Hematopoietic multipotent progenitor cell treated with erythropoietin and hydrocortisone succinate and interleukin-3 and kit ligand, for 4 days (in vitro differentiated cells): Measurements from ENCODE around the gene DDX27.
A peak's percentile ranks its signal among the peaks of the same experiment; 100 is the strongest.
"Not testable (repeated sequence)": the region's sequence is repeated elsewhere in the genome, so short reads cannot be mapped to it uniquely, and the experiment has no call there.

ENCODE experiments used
- DNase-seq: peaks from one replicate; pipeline ENCODE4 v3.0.0-alpha.2; 2015

The DDX27 gene

DNA sequence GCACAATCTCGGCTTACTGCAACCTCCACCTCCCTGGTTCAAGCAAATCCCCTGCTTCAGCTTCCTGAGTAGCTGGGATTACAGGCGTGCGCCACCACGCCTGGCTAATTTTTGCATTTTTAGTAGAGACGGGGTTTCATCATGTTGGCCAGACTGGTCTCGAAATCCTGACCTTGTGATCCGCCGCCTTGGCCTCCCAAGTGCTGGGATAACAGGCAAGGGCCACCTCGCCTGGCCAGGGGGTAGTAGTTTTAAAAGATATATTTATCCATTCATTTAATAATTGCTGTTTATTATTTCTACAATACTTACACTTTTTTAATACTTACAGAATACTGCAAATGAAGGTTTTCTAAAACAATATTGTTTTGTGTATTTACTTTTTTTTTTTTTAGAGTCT, 15.5 kb upstream of the DDX27 start:
- DNase-seq = no peak

- DNase-seq = peak; percentile 66
Measured at GRCh38 chr20:49207076-49207475, 12.1 kb upstream of the DDX27 start.

DNA sequence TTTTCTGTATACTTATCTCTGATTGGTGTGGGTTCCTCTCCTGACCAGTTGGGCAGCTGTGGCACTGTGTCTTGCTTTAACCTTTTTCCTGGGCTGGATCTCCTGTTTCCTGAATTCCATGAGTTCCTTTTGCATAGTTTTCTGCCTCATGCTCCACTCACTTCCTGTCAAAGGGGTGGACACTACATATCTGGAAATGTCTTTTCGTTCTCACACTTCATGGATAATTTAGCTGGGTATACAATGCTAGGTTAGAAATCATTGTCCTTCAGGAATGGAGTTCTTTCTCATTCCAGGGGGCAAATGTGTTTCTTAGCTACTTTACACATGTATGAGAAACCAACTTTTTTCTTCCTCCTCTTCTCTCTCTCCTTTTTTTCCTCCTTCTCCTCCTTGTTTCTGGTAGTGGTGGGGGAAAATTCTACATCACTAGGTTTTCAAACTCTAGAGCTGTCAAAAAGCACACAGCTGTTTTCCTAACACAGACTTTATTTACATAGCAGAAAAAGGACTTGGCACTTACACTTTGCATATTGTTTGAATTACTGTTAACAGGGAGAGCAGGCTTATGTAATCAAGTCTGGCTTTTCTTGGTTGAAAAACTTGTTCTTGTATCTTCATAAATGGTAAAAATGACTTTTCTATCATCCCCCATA, 9.0 kb upstream of the DDX27 start:
- no peak for DNase-seq

GRCh38 chr20:49210757-49211110, 8.5 kb upstream of the DDX27 start:
- no peak for DNase-seq

GRCh38 chr20:49214571-49214970, 4.6 kb upstream of the DDX27 start:
- DNase-seq = no peak

DNA sequence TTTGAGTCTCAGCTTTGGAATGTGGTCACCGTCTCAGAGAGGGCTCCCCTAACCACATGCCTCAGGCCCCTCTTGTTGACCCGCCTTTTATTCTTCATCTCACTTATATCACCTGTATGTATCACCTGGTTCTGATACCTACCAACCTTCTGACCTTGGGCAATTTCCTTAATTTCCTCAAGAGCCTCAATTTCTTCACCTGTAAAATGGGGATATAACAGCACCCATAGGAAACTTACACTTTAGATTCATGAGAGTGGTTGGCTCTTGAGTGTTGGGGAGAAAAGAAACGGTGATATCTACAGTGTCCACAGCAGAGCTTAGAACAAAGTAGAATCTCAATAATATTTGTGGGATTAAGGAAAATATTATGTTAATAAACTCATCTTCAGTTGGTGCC, 4.0 kb upstream of the DDX27 start:
- no peak for DNase-seq

DNA sequence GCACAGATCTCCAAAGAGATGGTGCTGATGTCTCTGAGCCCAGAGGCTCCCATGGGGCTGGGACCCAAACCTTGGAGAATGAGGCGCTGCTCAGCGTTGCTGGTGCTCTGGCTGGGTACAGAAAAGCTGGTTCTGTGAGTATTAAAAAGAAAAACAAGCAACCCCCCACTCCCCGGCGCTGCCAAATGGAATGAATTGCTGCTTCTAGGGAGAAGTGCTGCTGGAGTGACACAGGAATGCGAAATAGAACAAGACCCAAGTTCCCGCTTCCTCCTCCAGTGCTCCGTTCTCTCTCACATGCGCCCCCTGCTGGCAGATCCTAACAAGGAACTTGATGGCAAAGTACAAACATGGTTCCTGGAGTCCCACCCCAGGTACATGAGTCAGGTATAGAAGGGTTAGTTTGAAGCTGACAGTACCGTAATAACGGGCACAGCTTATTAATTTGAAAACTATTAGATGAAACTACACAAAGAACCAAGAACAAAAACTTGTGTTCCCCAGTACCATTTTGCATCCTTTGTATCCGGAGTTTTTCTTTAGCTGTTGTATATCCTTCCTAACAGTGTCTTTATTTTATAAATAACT, 2.1 kb upstream of the DDX27 start:
- DNase-seq = peak; percentile 95

GRCh38 chr20:49218739-49219090, 501 bp upstream of the DDX27 start:
- not testable (repeated sequence) for DNase-seq

- peak; percentile 10 for DNase-seq
Measured at GRCh38 chr20:49219924-49220831, 962 bp downstream of the DDX27 start.

DNA sequence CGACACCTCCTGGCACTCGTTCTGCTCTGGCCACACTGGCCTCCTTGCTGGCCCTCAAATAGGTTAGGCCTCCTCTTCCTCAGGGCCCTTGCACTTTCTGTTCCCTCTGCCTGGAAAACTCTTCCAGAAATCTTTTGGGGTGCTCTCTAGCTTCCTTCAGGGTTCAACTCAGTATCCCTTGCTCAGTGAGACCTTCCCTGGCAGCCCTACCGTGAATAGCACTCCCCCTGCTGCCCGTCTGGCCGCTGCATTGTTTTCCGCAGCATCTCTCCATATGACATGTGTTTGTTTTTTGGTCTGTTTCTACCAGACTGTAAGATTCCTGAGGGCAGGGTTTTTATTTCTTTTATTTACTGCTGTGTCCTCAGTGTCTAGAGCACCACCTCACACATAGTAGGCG, 6.7 kb downstream of the DDX27 start:
- DNase-seq = no peak

- DNase-seq = no peak
Measured at GRCh38 chr20:49228676-49229075, 9.5 kb downstream of the DDX27 start.

DNA sequence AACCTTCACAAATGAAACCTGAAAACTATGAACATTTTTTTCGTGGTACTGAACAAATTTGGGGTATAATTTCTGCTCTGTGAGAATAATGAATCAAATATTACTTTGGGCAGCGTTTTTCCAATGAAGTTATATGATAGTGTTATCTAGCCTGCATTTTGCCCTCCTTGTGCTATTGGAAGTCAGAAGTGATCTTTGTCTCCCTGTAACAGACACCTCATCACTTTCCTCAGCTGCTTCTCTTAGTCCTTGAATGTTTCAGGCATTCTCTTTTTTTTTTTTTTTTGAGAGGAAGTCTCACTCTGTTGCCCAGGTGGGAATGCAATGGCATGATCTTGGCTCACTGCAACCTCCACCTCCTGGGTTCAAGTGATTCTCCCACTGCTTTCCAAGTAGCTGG, 10.2 kb downstream of the DDX27 start:
- no peak for DNase-seq

- DNase-seq = peak; percentile 65
Measured at GRCh38 chr20:49230021-49230420, 10.8 kb downstream of the DDX27 start.

- peak; percentile 89 for DNase-seq
Measured at GRCh38 chr20:49230561-49231133, 11.4 kb downstream of the DDX27 start.

- DNase-seq = no peak
Measured at GRCh38 chr20:49231471-49231870, 12.3 kb downstream of the DDX27 start.

- no peak for DNase-seq
Measured at GRCh38 chr20:49233226-49233625, 14.0 kb downstream of the DDX27 start.

GRCh38 chr20:49234831-49235230, 15.6 kb downstream of the DDX27 start:
- DNase-seq = no peak

GRCh38 chr20:49236301-49236700, 17.1 kb downstream of the DDX27 start:
- DNase-seq = no peak

DNA sequence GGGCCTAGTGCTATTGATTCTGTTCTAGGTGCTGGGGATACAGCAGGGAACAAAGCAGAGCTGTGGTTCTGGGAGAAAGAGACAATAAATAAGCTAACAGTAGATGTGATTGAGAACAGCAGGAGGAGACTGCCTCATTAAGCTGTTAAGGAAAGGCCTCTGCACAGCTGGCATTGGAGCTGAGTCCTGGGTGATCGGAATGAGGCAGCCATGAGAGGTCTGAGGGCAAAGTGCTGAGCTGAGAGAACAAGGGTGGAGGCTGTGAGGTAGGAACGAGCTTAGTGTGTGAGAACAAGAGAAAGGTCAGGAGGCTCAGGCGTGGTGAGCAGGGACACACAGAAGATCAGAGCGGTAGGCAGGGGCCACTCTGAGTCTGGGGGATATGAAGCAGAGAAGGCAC, 18.3 kb downstream of the DDX27 start:
- no peak for DNase-seq

- peak; percentile 78 for DNase-seq
Measured at GRCh38 chr20:49245921-49246740, 26.9 kb downstream of the DDX27 start.

GRCh38 chr20:49247169-49247723, 28.0 kb downstream of the DDX27 start:
- no peak for DNase-seq

DNA sequence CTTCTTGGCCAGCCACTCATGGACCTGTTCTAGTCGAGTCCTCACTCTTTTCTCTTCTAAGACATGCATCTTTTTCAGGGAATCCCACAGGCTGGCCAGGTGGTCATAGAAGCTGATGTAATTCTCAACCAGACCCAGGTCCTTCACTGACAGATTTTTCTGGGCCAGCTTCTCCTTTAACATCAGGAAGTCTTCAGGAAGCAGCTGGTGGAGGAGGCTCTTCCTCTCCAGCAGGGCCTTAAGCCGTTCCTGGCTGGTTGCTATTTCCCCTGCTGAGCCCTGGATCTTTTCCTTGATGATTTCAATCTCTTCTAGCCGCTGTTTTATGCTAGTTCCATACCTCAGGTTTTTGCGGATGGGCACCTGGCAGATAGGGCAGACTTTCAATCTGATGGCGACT, 28.6 kb downstream of the DDX27 start:
- peak; percentile 27 for DNase-seq

DNA sequence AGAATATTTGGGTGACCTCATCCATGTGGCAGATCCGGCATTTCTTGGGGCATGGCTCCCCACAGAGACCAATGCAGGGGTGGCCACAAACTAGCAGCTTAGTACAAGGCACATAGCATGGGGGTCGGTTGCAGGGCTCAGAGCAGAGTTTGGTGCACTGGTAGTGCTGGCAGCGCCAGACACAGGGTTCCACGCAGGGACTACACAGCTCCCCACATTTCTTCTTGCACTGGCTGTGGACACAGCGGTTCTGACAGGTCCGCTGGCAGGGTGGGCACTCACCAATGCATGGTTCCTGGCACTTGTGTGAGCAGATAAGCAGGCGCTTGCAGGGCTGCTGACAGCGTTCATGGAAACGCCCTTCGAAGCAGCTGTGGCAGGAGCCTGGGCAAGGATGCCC, 29.1 kb downstream of the DDX27 start:
- peak; percentile 18 for DNase-seq
